SH-SY5Y (cell line): ENCODE measurements around the gene EIF3I.

Experiments
- GATA2 ChIP-seq: IDR thresholded peaks from 2 replicates; pipeline ENCODE4 v1.6.1; 2011; ENCODE audit warnings: mild to moderate bottlenecking, low read depth, low read length
- GATA3 ChIP-seq: IDR thresholded peaks from 2 replicates; pipeline ENCODE4 v1.6.1; 2011; ENCODE audit warnings: low read depth, mild to moderate bottlenecking, low read length, moderate library complexity

DNA sequence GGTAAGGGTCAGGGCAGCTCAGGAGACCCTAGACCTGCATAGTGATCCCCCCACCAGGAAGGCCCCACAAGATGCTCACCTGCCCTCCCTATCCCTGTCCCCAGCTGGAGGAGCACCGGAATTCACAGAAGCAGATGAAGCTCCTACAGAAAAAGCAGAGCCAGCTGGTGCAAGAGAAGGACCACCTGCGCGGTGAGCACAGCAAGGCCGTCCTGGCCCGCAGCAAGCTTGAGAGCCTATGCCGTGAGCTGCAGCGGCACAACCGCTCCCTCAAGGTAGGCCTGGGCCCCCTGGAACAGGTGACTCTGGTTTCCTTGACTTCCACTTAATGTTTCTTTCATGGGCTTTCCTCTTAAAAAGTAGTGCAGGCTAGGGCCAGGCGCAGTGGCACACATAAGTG lies 34.4 kb upstream of the EIF3I start:
- TF ChIP-seq GATA3 (no peak), GATA2 (no peak)
